HG03039 (cell line): ENCODE measurements around the gene GCN1.
A peak's percentile ranks its signal among the peaks of the same experiment; 100 is the strongest.
"Not testable (repeated sequence)": the region's sequence is repeated elsewhere in the genome, so short reads cannot be mapped to it uniquely, and the experiment has no call there.

Source experiments
- ATAC-seq: cut with Tn5 transposase; IDR thresholded peaks from one replicate; pipeline ENCODE4 v1.9.1; 2021; ENCODE audit warnings: mild to moderate bottlenecking, moderate library complexity; ENCODE audit not compliant: unreplicated experiment

GCN1 gene, protein sequence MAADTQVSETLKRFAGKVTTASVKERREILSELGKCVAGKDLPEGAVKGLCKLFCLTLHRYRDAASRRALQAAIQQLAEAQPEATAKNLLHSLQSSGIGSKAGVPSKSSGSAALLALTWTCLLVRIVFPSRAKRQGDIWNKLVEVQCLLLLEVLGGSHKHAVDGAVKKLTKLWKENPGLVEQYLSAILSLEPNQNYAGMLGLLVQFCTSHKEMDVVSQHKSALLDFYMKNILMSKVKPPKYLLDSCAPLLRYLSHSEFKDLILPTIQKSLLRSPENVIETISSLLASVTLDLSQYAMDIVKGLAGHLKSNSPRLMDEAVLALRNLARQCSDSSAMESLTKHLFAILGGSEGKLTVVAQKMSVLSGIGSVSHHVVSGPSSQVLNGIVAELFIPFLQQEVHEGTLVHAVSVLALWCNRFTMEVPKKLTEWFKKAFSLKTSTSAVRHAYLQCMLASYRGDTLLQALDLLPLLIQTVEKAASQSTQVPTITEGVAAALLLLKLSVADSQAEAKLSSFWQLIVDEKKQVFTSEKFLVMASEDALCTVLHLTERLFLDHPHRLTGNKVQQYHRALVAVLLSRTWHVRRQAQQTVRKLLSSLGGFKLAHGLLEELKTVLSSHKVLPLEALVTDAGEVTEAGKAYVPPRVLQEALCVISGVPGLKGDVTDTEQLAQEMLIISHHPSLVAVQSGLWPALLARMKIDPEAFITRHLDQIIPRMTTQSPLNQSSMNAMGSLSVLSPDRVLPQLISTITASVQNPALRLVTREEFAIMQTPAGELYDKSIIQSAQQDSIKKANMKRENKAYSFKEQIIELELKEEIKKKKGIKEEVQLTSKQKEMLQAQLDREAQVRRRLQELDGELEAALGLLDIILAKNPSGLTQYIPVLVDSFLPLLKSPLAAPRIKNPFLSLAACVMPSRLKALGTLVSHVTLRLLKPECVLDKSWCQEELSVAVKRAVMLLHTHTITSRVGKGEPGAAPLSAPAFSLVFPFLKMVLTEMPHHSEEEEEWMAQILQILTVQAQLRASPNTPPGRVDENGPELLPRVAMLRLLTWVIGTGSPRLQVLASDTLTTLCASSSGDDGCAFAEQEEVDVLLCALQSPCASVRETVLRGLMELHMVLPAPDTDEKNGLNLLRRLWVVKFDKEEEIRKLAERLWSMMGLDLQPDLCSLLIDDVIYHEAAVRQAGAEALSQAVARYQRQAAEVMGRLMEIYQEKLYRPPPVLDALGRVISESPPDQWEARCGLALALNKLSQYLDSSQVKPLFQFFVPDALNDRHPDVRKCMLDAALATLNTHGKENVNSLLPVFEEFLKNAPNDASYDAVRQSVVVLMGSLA (N-terminal part only)

DNA sequence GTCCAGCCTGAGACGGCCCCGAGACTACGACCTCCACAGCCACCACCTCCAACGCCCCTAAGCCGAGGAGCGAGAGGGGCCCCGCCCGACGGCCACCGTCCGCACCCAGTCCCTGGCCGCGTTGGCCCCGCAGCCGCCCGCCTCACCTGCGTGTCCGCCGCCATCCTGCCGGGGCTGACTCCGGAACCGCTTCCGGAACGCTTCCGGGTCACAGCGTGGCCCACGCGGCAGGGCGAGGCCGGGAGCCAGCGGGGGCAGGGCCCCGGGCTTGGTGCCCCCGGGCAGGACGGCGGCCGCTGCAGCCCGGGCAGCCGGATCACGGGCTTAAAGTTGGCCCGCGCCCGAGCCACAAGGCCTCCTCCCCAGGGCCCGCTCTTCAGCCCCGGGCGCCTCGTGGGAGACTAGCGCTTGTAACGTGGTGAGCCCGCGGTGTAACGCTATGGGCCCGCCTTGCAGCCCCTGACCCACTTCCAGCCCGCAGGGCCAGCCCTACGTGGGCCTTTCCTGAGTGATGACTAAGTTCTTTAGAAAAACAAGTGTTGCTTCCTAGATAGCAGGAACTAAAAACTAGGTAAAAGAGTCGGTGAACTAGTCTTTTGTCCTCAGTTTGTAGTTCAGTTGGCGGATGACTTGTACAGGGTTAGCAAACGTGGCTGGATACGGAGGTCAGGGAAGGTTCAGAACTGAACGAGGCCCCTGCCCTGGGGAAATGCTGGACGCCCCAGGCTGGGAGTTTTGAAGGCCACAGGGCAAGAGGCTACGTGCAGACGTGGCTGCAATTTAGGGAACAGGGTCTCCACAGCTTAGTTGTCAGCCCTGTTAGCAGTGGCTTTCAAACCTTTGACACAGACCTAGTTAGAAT is at the start of gene GCN1:
GCN1 (minus strand) TSS at position 182 of the 862 bp plus-strand sequence; CDS start at position 164, 18 bp downstream.
- peak; percentile 63 for ATAC-seq

DNA sequence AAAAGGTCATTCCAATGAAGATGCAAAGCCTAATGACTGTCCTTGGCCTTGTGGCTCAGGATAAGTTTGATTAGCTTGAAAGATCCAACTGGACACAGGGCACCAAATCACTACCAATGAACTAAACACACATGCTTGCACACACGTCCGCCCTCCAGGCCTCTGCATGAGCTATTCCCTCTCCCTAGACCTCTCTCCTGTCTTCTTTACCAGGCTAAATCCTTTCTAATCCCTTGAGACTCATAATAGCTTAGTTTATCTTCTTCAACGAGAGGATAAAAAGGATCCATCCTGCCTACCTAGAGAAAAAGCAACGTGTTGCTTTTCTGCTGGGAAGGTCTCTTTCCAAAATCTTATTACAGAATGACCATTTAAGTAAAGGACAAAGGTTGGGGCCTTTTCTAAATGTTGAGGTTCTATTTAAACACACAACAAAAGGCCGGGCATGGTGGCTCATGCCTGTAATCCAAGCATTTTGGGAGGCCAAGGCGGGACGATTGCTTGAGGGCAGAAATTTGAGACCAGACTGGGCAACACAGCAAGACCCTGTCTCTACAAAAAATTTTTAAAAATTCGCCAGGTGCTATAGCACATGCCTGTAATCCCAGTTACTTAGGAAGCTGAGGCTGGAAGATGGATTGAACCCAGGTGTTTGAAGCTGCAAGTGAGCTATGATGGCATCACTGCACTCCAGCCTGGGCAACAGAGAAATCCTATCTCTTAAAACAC is 48.6 kb upstream of the GCN1 start:
- no peak for ATAC-seq

DNA sequence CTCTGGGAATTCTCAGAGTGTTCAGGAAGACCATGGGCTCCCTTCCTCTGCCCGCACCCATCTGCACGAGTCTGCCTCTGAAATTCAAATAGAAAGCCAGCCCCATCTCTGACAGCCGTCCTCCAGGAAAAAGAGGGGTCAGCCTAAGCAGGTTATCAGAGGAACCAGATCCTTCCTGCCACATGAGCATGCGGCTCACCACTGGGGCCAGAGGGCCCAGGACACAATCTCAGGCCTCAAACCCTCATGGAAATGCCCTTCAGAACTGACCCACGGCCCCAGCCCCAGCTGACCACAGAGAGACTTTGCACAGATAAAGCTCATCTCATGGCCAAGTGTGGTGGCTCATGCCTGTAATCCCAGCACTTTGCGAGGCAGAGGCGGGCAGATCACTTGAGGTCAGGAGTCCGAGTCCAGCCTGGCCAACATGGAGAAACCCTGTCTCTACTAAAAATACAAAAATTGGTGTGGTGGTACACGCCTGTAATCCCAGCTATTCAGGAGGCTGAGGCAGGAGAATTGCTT is 47.8 kb upstream of the GCN1 start:
- ATAC-seq = no peak

DNA sequence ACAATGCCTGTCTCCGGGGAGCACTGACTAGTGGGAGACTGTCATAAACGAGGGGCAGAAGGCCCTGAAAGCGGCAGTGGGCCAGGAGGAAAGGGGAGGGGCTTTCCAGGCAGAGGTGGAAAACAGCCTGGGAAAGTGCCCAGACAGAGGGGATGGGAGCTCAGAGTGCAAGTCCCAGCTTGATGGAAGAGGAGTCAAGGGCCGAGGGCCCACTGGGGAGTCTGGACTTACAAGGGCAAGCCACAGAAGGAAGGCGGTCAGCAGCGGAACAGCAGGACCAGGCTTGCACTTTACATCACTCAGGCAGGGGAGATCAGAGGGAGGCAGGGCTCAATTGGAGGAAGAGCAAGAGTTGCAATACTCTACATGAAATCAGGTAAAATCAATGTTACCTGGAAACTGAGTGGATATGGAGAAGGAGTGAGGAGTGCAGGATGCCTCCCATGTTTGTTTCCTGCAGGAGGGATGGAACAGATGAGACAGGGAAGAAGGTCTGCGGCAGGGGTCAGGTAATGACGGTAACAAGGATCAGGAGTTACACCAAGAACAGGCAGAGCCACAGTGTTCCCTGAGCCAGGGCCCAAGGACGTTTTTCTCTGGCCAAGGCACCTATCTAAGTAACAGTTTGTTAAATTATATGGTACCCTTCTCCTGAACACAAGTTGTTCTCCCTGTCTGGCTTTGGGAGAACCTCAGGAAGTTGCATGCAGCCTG is 47.2 kb upstream of the GCN1 start:
- no peak for ATAC-seq

DNA sequence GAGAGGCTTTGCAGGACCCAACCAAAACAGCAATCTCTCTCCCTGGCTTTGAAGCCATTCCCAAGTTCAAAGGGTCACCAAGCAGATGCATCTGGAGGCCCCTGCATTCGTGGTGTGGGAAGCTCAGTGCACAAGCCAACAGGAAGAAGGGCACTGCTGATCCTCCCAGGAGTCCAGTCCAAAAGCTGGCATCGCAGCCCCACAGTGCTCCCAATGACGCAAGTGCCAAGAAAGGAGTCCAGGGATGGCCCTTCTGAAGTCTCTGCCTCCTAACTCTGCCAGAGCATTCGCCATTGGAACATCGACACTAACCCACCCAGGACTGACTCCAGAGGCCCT is 45.9 kb upstream of the GCN1 start:
- no peak for ATAC-seq

DNA sequence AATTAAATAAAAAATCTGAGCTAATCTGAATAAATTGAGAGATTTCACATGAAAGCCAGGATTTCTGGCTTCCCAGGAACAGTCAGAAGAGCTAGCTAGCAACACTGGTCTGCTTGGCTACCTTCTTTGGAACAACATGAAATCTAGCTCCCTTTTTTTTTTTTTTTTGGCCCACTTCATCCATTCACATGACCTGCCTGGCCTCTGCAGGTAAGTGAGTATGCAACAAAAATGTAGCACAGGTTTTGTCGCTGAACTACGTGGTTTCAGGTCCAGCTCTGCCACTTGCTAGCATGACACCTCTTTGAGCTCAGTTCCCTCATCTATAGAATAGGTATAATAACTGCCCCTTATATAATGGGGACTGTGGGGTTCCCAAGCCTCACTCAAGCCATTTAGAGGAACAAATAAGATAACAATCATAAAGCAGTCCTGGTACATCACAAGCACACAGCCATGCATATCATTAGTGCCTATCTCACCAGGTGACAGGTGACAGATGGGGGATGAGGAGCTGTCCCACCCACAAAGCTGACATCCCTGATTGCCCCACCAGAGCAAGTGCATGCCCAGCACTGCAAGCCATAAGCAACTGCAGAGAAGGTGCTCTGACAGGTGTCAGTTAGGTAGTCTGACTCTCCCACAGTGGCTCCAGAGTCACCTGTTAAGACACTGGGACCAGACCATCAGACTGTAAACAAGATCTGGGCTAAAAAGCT is 45.4 kb upstream of the GCN1 start:
- no peak for ATAC-seq

DNA sequence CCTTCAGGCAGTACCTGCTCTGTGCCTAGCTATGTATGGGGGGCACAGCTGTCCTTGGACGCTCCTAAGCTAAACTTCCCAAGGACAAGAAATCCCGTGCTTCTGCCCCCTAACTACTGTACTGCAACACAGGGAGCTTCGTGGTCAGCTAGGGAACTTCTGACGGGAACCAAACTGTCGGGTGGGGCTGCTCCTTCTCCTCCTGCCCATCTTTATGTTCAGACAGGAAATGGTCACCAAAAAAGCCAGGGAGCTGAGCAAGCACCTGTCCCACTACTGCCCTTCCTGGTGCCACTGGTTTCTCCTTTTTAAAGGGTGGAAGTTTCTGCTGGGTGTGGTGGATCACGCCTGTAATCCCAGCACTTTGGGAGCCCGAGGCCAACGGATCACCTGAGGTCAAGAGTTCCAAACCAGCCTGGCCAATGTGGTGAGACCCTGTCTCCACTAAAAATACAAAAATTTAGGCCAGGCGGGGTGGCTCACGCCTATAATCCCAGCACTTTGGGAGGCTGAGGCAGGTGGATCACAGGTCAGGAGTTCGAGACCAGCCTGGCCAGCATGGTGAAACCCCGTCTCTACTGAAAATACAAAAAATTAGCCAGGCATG is 44.4 kb upstream of the GCN1 start:
- no peak for ATAC-seq

DNA sequence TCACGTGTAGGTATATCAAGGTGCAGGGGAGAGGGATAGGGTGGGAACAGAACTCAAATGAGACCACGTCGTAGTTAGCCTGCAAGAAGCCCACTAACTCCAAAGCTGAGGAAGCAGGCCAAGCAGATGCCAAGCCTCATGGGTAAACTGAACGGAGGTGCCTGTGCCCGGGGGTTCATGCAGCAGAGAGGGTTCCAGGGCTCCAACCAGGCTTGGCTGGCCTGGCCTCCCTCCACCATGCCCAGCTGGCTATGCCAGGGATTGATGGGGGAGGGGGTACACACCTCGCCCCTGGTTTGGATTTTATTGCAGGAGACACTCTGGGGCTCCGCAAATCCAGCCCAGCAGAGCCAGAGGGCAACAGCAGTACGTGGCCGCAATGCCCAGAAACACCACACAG is 43.7 kb upstream of the GCN1 start:
- ATAC-seq = no peak

DNA sequence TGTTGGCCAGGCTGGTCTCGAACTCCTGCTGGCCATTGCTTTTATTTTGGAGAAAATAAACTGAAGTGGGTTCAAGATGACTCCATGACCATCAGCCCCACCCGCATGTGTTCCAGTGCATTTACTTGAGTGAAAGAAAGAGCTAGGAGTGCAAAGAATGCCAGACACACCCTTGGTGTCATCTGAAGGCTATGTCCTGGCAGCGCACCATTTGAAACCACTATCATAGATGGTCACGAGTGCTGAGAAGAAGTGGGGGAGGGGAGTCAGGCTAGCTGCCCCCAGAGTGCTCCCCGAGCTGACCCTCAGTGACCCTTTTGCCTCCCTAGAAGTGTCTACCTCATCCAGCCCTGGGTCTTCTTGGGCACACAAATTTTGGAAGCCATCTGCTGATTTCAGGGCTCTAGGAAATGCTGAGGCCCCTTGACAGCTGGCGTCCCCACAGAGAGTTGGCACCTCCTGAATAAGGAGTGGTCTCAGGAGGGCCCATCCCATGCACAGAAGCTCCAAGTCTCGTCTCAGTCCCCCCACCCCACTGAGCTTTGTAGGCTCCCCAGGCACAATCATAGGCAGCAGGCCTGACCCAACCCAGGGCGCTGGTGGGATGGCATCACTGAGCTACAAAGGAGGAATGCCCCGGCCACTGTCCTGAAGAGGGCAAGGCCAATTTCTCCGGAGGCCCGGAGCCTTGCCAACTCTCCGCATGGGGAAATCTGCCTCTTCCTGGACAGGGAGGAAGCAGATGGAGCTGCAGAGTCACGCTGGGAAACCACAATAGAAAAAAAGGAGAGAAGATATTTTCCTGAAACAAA is 43.1 kb upstream of the GCN1 start:
- ATAC-seq = no peak

DNA sequence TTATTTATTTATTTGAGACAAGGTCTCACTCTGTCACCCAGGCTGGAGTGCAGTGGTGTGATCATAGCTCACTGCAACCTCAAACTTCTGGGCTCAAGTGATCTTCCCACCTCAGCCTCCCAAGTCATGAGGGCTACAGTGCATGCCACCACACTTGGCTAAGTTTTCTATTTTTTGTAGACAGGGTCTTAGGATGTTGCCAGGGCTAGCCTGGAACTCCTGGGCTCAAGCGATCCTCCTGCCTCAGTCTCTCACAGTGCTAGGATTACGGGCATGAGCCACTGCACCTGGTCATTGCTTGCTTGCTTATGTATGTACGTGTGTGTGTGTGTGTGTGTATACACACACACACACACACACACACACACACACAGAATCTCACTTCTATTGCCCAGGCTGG is 42.3 kb upstream of the GCN1 start:
- not testable (repeated sequence) for ATAC-seq

DNA sequence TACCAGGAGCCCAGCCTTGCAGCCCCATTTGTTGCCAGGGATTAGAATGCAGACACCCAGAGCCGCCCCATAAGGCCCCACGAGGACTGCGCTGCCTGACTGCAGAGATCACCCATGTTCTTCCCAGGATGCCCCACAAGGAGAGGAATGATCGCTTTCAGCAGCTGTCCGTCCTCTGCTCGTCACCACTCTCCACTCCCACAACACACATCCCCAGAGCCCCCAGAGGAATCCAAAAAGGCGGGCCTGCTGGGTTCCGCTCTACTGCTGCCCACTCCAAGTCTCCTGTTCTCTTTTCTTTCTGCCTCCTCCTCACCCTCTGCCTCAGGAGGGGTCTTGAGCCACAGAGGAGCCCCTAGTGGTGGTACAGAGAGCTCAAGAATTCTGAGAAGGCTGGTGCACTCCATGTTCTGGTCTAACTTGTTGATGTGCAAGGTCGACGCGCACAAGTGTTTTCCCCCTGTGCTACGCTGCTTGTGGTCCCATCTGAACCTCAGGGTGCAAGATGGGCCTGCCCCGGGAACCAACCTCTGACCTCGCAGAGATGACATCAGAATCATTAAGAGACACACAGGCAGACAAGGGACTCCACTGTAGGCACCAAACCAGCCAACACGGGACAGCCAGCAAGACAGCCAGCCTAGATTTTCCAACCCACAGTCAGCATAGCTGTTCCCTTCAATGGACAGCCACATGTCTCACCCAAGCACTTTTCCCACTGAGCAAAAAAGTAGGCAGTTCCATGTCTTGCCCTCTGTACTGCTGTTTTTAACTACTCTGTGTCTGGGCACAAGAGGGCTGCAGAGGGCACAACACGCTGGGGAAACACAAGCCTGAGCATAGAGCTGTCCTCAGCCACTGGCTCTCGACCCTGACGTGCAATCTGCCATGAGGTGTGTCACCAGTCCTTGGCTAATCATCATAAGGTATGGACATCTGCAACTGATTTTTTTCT is 41.1 kb upstream of the GCN1 start:
- ATAC-seq = no peak

DNA sequence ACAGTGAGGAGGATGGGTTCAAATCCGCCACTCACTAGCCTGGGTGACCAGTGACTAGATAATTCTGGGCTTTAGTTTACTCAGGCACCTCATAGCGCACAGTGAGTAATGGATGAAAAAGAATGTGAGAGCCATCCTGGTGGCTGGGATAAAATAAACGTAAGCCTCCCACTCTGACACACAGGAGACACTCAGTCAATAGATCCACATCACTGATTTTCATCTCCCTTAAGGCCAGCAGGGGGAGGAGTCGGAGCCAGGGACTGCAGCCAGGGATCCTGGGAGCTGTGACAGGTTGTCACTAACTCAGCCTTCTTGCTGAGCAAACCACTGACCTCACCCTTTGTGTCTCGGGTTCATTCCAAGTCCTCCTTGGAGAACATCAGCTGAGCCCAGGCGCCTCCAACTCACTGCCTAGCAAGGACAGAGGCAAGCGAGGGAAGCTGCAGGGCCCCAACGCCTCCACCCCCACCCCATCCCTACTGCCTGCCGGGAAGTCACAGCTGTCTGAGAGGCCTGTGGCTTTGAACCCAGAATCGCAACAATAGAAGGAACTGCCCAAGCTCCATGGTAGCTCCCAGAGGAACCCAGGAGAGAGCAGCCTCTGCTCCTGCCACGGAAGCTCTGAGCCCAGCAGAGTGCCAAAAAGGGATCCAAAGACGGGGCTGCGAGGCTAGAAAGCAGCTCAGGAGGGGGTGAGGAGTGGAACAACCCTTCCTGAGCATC is 40.3 kb upstream of the GCN1 start:
- ATAC-seq = no peak

DNA sequence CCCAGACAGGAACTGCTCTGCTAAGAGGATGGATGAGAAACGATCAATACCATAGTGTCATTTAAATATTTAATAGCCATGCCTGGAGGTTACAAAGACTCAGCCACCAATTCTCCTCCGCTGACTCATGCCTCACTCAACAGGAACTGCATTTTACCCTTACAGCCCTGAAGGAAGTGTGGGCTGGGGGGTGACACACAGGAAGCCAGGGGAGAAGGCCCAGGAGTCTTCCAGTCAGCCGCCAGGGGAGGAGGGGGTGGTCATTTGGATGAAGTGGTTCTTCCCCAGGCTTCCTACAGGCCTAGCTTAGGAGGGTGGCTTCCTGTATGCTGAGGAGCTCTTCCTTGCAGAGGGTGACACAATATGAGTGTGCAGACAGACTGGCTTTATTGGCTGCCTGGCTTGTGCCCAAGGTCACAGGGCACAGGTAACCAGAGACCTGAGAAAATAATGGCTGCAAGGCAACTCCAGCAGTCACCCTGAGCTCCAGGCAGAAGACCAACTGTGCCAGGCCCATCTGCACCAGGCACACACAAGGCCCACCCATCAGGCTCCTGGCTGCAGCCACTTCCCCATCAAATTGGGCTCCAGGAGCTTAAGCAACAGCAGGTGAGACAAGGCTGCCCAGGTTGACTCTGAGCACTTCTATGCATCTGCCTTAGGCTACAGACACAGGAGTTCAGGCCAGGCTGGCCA is 36.9 kb upstream of the GCN1 start:
- ATAC-seq = no peak

DNA sequence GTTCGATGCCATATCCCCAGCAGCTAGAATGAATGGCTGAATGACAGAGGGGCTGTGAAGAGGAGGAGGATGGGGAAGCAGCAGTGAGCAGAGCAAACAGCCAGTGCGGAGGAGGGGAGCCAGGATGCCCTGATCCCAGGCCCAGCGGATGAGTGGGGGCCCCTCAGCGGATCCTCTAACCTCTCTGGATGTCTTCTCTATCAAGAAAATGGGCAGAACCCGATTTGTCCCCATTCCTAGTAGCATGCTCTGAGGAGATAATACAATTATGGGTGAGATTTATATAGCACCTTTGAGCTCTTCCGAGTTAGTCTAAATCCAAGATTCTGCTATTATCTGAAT is 36.4 kb upstream of the GCN1 start:
- ATAC-seq = no peak
